OCI-LY1 (cell line): ENCODE measurements around the gene ZNF286A.
"Not testable (repeated sequence)": the region's sequence is repeated elsewhere in the genome, so short reads cannot be mapped to it uniquely, and the experiment has no call there.

Experiments used
- EZH2 ChIP-seq: fragments of 200-600 bp; sonication (generic), shearing (Covaris generic); IDR thresholded peaks from 2 replicates; pipeline ENCODE4 v1.8.0; 2017; ENCODE audit warnings: borderline replicate concordance, mixed run types, mild to moderate bottlenecking, antibody characterized with exemption, low read length, moderate library complexity, mixed read lengths
- TF ChIP-seq, protein P1 (sequence below): fragments of 200-600 bp; sonication (generic), shearing (Covaris generic); IDR thresholded peaks from 2 replicates; pipeline ENCODE4 v1.5.1; 2017; ENCODE audit warnings: mild to moderate bottlenecking, antibody characterized with exemption, low read length, moderate library complexity, mixed read lengths

DNA sequence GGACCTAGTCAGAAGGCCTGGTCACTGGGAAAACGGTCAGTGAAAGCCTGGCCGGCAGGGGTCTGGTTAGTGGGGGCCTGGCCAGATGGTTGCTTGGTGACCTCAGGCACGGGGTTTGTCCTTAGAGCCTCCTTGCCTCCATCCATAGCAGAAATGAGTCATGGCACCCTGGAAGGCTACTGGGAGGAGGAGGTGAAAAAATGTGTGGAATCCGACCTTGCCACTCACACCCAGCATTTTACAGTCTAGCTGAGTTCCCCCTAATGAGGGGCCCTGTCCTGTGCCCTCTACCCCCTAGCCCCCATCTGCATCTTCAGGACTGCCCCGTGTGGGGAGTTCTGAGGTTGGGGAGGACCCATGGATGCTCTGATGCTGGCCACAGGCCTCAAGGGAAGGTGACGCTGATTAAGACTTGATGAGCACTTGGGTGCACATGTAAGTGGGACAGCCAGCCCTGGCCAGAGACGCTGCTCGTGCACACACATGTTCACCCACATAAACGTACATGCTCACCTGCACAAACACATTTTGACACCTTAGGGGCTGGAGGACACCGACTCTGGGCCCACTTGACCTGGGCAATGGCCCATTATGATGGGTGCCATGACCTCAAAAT is 33.7 kb downstream of the ZNF286A start:
- TF ChIP-seq, protein P1, sequence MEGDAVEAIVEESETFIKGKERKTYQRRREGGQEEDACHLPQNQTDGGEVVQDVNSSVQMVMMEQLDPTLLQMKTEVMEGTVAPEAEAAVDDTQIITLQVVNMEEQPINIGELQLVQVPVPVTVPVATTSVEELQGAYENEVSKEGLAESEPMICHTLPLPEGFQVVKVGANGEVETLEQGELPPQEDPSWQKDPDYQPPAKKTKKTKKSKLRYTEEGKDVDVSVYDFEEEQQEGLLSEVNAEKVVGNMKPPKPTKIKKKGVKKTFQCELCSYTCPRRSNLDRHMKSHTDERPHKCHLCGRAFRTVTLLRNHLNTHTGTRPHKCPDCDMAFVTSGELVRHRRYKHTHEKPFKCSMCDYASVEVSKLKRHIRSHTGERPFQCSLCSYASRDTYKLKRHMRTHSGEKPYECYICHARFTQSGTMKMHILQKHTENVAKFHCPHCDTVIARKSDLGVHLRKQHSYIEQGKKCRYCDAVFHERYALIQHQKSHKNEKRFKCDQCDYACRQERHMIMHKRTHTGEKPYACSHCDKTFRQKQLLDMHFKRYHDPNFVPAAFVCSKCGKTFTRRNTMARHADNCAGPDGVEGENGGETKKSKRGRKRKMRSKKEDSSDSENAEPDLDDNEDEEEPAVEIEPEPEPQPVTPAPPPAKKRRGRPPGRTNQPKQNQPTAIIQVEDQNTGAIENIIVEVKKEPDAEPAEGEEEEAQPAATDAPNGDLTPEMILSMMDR = not testable (repeated sequence)
- not testable (repeated sequence) for TF ChIP-seq EZH2
